ENCODE data around the gene EEF2.

The EEF2 gene

GRCh38 chr19:4030552-4030951 is 45.3 kb upstream of the EEF2 start:
- no peak for DNase-seq (ENCODE audit: low read depth)
- TF ChIP-seq CTCF (IDR thresholded peaks at IDR 0.05; ENCODE audit: low read depth, low read length) (no peak), POLR2A (IDR thresholded peaks at IDR 0.05; ENCODE audit: extremely low read depth, insufficient read length) (no peak), MYC (IDR thresholded peaks at IDR 0.05; ENCODE audit: low read depth, low read length) (no peak)
- TF ChIP-seq, protein P1, sequence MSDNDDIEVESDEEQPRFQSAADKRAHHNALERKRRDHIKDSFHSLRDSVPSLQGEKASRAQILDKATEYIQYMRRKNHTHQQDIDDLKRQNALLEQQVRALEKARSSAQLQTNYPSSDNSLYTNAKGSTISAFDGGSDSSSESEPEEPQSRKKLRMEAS (IDR thresholded peaks at IDR 0.05; ENCODE audit: low read depth, low read length), result no peak

DNA sequence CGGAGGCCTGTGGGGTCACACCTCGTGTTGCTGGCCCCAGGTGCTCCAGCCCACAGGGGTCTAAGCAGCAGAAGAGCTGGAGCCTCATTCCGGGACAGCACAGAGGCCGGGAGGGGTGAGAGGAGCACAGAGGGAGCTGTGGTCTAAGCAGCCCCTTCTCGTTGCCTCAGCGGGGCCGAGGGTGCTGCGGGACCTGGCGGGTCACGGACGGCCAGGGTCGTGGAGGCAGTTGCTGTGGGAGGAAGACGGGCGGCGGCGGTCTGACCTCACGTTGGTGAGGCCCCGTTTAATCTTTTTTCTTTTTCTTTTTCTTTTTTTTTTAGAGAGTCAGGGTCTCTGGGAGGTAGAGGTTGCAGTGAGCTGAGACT is 44.0 kb upstream of the EEF2 start:
- no peak for TF ChIP-seq CTCF (IDR thresholded peaks at IDR 0.05; ENCODE audit: low read depth, low read length)
- TF ChIP-seq, protein P1 (IDR thresholded peaks at IDR 0.05; ENCODE audit: low read depth, low read length), result no peak
- no peak for TF ChIP-seq POLR2A (IDR thresholded peaks at IDR 0.05; ENCODE audit: extremely low read depth, insufficient read length)
- no peak for TF ChIP-seq MYC (IDR thresholded peaks at IDR 0.05; ENCODE audit: low read depth, low read length)
- no peak for DNase-seq (ENCODE audit: low read depth)
- H3K4me3 ChIP-seq (ENCODE audit: low read depth, low read length), result no peak overlapping the region

More at GRCh38 chr19:4030552-4030951, 45.3 kb upstream of the EEF2 start:
- no peak overlapping the region for H3K4me3 ChIP-seq (ENCODE audit: low read depth, low read length)

- TF ChIP-seq CTCF (IDR thresholded peaks at IDR 0.05; ENCODE audit: low read depth, low read length), result no peak
- TF ChIP-seq, protein P1 (IDR thresholded peaks at IDR 0.05; ENCODE audit: low read depth, low read length), result no peak
- no peak for TF ChIP-seq MYC (IDR thresholded peaks at IDR 0.05; ENCODE audit: low read depth, low read length)
- no peak for TF ChIP-seq POLR2A (IDR thresholded peaks at IDR 0.05; ENCODE audit: extremely low read depth, insufficient read length)
Measured at GRCh38 chr19:4028334-4029246, 43.3 kb upstream of the EEF2 start.

GRCh38 chr19:4027146-4027545 is 41.9 kb upstream of the EEF2 start:
- TF ChIP-seq CTCF (IDR thresholded peaks at IDR 0.05; ENCODE audit: low read depth, low read length) (no peak), MYC (IDR thresholded peaks at IDR 0.05; ENCODE audit: low read depth, low read length) (no peak), POLR2A (IDR thresholded peaks at IDR 0.05; ENCODE audit: extremely low read depth, insufficient read length) (no peak)
- TF ChIP-seq, protein P1 (IDR thresholded peaks at IDR 0.05; ENCODE audit: low read depth, low read length), result no peak
- DNase-seq (ENCODE audit: low read depth), result no peak

More at GRCh38 chr19:4028334-4029246, 43.3 kb upstream of the EEF2 start:
- no peak for DNase-seq (ENCODE audit: low read depth)
- H3K4me3 ChIP-seq (ENCODE audit: low read depth, low read length), result no peak overlapping the region

DNA sequence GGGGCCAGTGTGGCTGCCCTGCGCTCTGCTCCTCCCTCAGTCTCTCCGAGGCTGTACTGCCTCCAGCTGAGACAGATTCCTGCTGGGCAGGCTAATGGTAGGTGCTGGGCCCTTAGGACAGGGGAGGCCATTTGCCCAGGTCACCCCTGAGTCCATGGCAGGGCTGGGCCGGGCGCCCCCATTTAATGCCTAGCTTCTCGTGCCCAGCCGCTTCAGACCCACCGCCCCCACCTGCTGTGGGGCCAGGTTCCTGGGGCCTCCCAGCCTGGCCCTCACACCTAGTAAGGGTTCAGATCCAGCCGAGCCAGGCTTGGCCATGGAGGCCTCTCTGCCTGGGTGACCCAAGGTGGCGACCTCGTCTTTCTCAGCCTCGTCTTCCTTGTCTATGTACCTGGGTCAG is 40.1 kb upstream of the EEF2 start:
- no peak overlapping the region for H3K4me3 ChIP-seq (ENCODE audit: low read depth, low read length)
- TF ChIP-seq POLR2A (IDR thresholded peaks at IDR 0.05; ENCODE audit: extremely low read depth, insufficient read length) (no peak), CTCF (IDR thresholded peaks at IDR 0.05; ENCODE audit: low read depth, low read length) (no peak)
- DNase-seq (ENCODE audit: low read depth), result no peak

More at GRCh38 chr19:4027146-4027545, 41.9 kb upstream of the EEF2 start:
- no peak overlapping the region for H3K4me3 ChIP-seq (ENCODE audit: low read depth, low read length)
